GM12891 (cell line): ENCODE results near the gene VAPB.

Experiments
- DNase-seq: peaks from one replicate; pipeline ENCODE4 v3.0.0; 2011; ENCODE audit warnings: low spot score; ENCODE audit not compliant: insufficient read length
- FAIRE-seq: peaks from 2 replicates; lab custom pipeline; 2011; peaks lifted over from hg19 to GRCh38; lab: Jason Lieb, UNC
- PAX5 ChIP-seq: IDR thresholded peaks from 2 replicates; pipeline ENCODE4 v1.6.1; 2011; ENCODE audit warnings: low read length, moderate library complexity, mild to moderate bottlenecking; ENCODE audit not compliant: insufficient read depth, severe bottlenecking
- POLR2A ChIP-seq: IDR thresholded peaks from 2 replicates; pipeline ENCODE4 v1.6.1; 2011; ENCODE audit warnings: low read depth, low read length, control low read depth
- POLR2AphosphoS5 ChIP-seq: IDR thresholded peaks from 2 replicates; pipeline ENCODE4 v1.6.1; 2011; ENCODE audit warnings: low read depth, low read length, control low read depth
- POU2F2 ChIP-seq: IDR thresholded peaks from 2 replicates; pipeline ENCODE4 v1.6.1; 2011; ENCODE audit warnings: low read depth, mild to moderate bottlenecking, control low read depth, low read length, moderate library complexity
- SPI1 ChIP-seq: IDR thresholded peaks from 2 replicates; pipeline ENCODE4 v1.6.1; 2011; ENCODE audit warnings: low read depth, low read length, control low read depth
- TAF1 ChIP-seq: IDR thresholded peaks from 2 replicates; pipeline ENCODE4 v1.6.1; 2011; ENCODE audit warnings: low read depth, low read length, control low read depth

VAPB gene

GRCh38 chr20:58497076-58497641 lies 108.1 kb downstream of the VAPB start:
- no peak for FAIRE-seq
- no peak for DNase-seq
- TF ChIP-seq TAF1 = no peak
- TF ChIP-seq POLR2A = no peak
- TF ChIP-seq SPI1 = no peak
- no peak for TF ChIP-seq POU2F2
- no peak for TF ChIP-seq PAX5
- TF ChIP-seq POLR2AphosphoS5 = no peak

- FAIRE-seq (no peak), DNase-seq (no peak)
- TF ChIP-seq POU2F2 (no peak), POLR2AphosphoS5 (no peak), TAF1 (no peak), POLR2A (no peak), SPI1 (no peak), PAX5 (no peak)
Observed at GRCh38 chr20:58497724-58498469, 108.9 kb downstream of the VAPB start.

- FAIRE-seq = no peak
- no peak for DNase-seq
- TF ChIP-seq PAX5 (no peak), POLR2A (no peak), POU2F2 (no peak), POLR2AphosphoS5 (no peak), SPI1 (no peak), TAF1 (no peak)
Observed at GRCh38 chr20:58498470-58499068, 109.5 kb downstream of the VAPB start.

- FAIRE-seq = no peak
- DNase-seq = no peak
- no peak for TF ChIP-seq POLR2A
- TF ChIP-seq POLR2AphosphoS5 = no peak
- TF ChIP-seq SPI1 = no peak
- no peak for TF ChIP-seq PAX5
Observed at GRCh38 chr20:58500256-58500655, 111.2 kb downstream of the VAPB start.
